Heart left ventricle (tissue), 16 donors: ENCODE results near the gene ZNF516. TPM values are rescaled to one million over a fixed set of nuclear protein-coding genes. Genes with fewer than 3 reads are reported as not detected.

Source experiments
- ATAC-seq, 4 donors: fragments of 200-7000 bp; cut with Tn5 transposase; one replicate each; pipeline ENCODE4 v1.9.1; 2020 to 2022; ENCODE audit warnings: moderate library complexity in 4 of 4, mild to moderate bottlenecking in 3 of 4, moderate number of reproducible peaks in 1 of 4
- DNase-seq, 5 donors: peaks; one replicate each; pipeline ENCODE4 v3.0.0-alpha.2; 2020
- H3K27ac ChIP-seq, 12 donors: fragments of 200-600 bp; sonication (generic) in 4 of 12; one replicate each; pipeline versions ENCODE4 v1.5.0 to v1.8.0; 2016 to 2022; ENCODE audit warnings: mild to moderate bottlenecking in 2 of 12
- H3K27me3 ChIP-seq, 9 donors: fragments of 200-600 bp; sonication (generic) in 2 of 9; one replicate each; pipeline versions ENCODE4 v1.5.1 to v1.8.0; 2016 to 2022; ENCODE audit warnings: mild to moderate bottlenecking in 3 of 9
- H3K36me3 ChIP-seq, 9 donors: fragments of 200-600 bp; sonication (generic) in 2 of 9; one replicate each; pipeline versions ENCODE4 v1.5.0 to v1.8.0; 2018 to 2022; ENCODE audit warnings: mild to moderate bottlenecking in 2 of 9
- H3K4me1 ChIP-seq, 12 donors: fragments of 200-600 bp; sonication (generic) in 4 of 12; one replicate each; pipeline versions ENCODE4 v1.5.0 to v1.8.0; 2016 to 2022; ENCODE audit warnings: mild to moderate bottlenecking in 3 of 12
- H3K4me3 ChIP-seq, 12 donors: fragments of 200-600 bp; sonication (generic) in 4 of 12; one replicate each; pipeline versions ENCODE4 v1.5.0 to v1.8.0; 2017 to 2022; ENCODE audit warnings: mild to moderate bottlenecking in 9 of 12, moderate library complexity in 4 of 12
- H3K9me3 ChIP-seq, 12 donors: fragments of 200-600 bp; sonication (generic) in 4 of 12; one replicate each; pipeline versions ENCODE4 v1.5.0 to v1.8.0; 2016 to 2022; ENCODE audit warnings: mild to moderate bottlenecking in 1 of 12
- CTCF ChIP-seq, 12 donors: fragments of 200-600 bp; sonication (generic) in 4 of 12; IDR thresholded peaks; one replicate each; pipeline versions ENCODE4 v1.5.0 to v1.8.0; 2018 to 2022; ENCODE audit warnings: antibody characterized with exemption in 12 of 12, mild to moderate bottlenecking in 5 of 12
- POLR2A ChIP-seq, 2 donors: fragments of 450-650 bp; IDR thresholded peaks; one replicate each; pipeline ENCODE4 v1.6.1; 2017; ENCODE audit warnings: antibody characterized with exemption in 2 of 2, mild to moderate bottlenecking in 2 of 2, moderate library complexity in 2 of 2
- WGBS, 4 donors: extraction: QIAGEN DNeasy Blood & Tissue Kit in 2 of 4; methylation state at CpG; one replicate each; pipeline versions ENCODE4 v1.1.5 to v1.1.7; 2013 to 2018; 5-methylcytosine and 5-hydroxymethylcytosine counted together
- intact Hi-C, 10 donors: fragments of 100-400 bp; cut with DNase I; formaldehyde crosslinking; loops; one replicate each; pipeline versions ENCODE4 v1.11.1 to v1.14.2; 2022
- polyA plus RNA-seq, 2 donors: library from polyadenylated mRNA; stranded (reverse); fragments of 200-250 nt; gene quantifications; one replicate each; pipeline ENCODE4 v1.2.3, GENCODE V29; 2013
- total RNA-seq, 9 donors: library from RNA; depleted of rRNA in 2 of 9; stranded (reverse); fragments of >200 nt in 2 of 9; fragmentation: NEBNext Ultra II Directional in 3 of 9; extraction: Animal tissue kit (Norgen Biotek cat#: 25700) in 3 of 9; gene quantifications; one replicate each; pipeline versions ENCODE4 v1.1.0 to v1.2.4, GENCODE V29; 2016 to 2023
- donor health status: ischemic (EF 13 %, LVEDD 7.1; RV severe dilation, severe dysfunction).
- donor health status: healthy with polysubstance abuse.
- donor health status: DM: no; HTN: yes; CAD: no.
- donor health status: DM: no; HTN: no; CAD: no.
- donor health status: ischemic (EF 25% LVEDD 6.9; RV normal size, moderate dysfunction).
- donor health status: ischemic (EF 25% LVEDD 5.7; RV mildly dilated, moderate dysfunction).
- donor health status: healthy.
- donor health status: DM: yes; HTN: yes; CAD: no.
- donor health status: ischemic (EF 35%, LVEDD 5.7; RV mildly dilated, moderate dysfunction).
- donor health status: nonischemic (EF 11% LVEDD 7.7; RV severe dilation, severe dysfunction).
- donor health status: DM: yes; HTN: yes; CAD: no.
- donor health status: PGD.
- donor health status: ischemic (EF 29% LVEDD 5.4; RV normal size, mild dysfunction).
- donor health status: nonischemic (EF 23%, LVEDD 6.1; RV moderate dilation, normal function).

ZNF516 gene
- total and polyA plus RNA-seq, 11 donors = 4.8 to 24.8 (median 14.6) TPM

DNA sequence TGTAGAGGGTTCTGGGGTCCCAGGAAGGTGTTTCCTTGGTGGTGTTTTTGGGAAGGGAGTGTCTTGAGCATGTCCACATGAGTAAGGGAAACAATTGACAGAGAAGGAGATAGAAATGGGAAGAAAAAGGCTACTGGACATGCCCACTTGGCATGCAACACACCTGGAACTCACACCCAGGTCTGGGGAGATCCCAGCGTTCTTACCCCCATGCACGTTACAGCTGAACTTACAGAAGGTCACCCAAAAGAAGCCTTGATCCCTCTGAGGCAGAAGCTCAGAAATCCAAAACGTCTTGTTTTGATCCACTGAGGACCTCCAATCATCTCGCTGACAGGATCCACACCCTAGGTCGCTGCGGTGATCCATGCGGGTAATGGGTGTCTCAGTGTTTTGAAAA is 142.0 kb downstream of the ZNF516 start:
- H3K4me1 ChIP-seq = peaks cover 0 to 11% (median 5%) of the 10 kb centered on the region in 12 donors
- H3K27ac ChIP-seq = no peak overlapping the region
- no peaks in the 10 kb centered on the region for H3K27me3 ChIP-seq
- 92 to 98% (median 95%) methylated on average over 7 of the region's 7 CpGs for WGBS, 4 donors
- intact Hi-C loops = loop anchor here in 1 of 10 donors (5.0 kb wide), 1 partner anchor 1701 kb away; no protein-coding TSS in a partner anchor
- no peak for TF ChIP-seq CTCF (IDR thresholded peaks at IDR 0.05)
- no peak for TF ChIP-seq POLR2A (IDR thresholded peaks at IDR 0.05)
- no peak overlapping the region for H3K4me3 ChIP-seq
- H3K9me3 ChIP-seq = peaks cover 0 to 6% (median 0%) of the 10 kb centered on the region in 12 donors
- H3K36me3 ChIP-seq = peaks cover 0 to 23% (median 10%) of the 10 kb centered on the region in 9 donors
- no peak for DNase-seq
- ATAC-seq = no peak

DNA sequence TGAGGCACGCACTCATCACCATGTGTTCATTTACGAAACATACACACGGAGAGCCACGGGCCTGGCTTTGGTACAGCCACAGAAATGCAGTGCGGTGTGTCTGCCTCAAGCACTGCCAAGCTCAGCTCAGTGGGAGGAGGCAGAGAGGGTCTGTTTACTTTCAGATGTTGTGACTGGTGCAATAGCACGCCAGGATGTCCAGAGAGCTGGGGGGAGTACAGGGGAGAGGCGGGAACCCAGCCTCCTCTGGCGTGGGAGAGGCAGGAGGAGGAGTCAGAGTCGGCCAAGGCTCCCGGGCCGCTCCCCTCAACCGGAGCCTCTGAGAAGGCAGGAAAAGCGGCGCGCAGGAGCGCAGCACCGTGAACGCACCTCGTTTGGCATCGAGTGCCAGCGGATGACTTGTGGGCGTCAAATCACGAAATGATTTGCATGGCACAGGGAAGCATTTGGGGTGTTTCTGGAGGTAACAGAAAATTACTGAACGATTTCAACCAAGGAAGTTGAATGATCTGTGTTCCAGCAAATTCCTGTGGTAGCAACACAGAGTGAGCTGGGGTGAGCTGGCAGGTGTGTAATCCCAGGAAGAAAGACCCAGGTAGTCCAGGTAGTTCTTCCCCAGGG is 143.0 kb downstream of the ZNF516 start:
- ATAC-seq (peak; percentile 81 to 91 (median 88)), DNase-seq (peak in 2 of 5 donors; percentile 43 to 71)
- H3K36me3 ChIP-seq = peaks cover 0 to 13% (median 0%) of the 10 kb centered on the region in 9 donors
- no peak for TF ChIP-seq POLR2A (IDR thresholded peaks at IDR 0.05)
- TF ChIP-seq CTCF (IDR thresholded peaks at IDR 0.05) = no peak
- no peaks in the 10 kb centered on the region for H3K27me3 ChIP-seq
- peak overlapping the region in 2 of 12 donors; percentile 10 to 24 for H3K4me3 ChIP-seq
- H3K9me3 ChIP-seq = peaks cover 0 to 6% (median 0%) of the 10 kb centered on the region in 12 donors
- H3K4me1 ChIP-seq = peaks cover 0 to 11% (median 5%) of the 10 kb centered on the region in 12 donors
- WGBS, 4 donors = 37 to 56% (median 49%) methylated on average over 24 of the region's 24 CpGs
- peak overlapping the region in 1 of 12 donors; percentile 66 for H3K27ac ChIP-seq
- intact Hi-C loops = loop anchor here in 1 of 10 donors (5.0 kb wide), 1 partner anchor 1700 kb away; no protein-coding TSS in a partner anchor

GRCh38 chr18:76350134-76351025 is 144.7 kb downstream of the ZNF516 start:
- intact Hi-C loops = loop anchor here in 1 of 10 donors (5.0 kb wide), 1 partner anchor 1698 kb away; no protein-coding TSS in a partner anchor
- no peak for ATAC-seq
- 84 to 89% (median 84%) methylated on average over 36 to 54 of the region's 54 CpGs for WGBS, 4 donors

More at GRCh38 chr18:76350134-76351025, 144.7 kb downstream of the ZNF516 start:
- H3K9me3 ChIP-seq = peaks cover 0 to 6% (median 0%) of the 10 kb centered on the region in 12 donors
- no peak for TF ChIP-seq POLR2A (IDR thresholded peaks at IDR 0.05)
- TF ChIP-seq CTCF (IDR thresholded peaks at IDR 0.05) = no peak
- no peak overlapping the region for H3K4me3 ChIP-seq
- peak overlapping the region in 1 of 12 donors; percentile 48 for H3K27ac ChIP-seq
- H3K27me3 ChIP-seq = no peaks in the 10 kb centered on the region
- no peaks in the 10 kb centered on the region for H3K36me3 ChIP-seq
- DNase-seq = no peak
- peaks cover 0 to 11% (median 5%) of the 10 kb centered on the region in 12 donors for H3K4me1 ChIP-seq
